CD4-positive, CD25-positive, alpha-beta regulatory T cell (primary cell): ENCODE results near the gene INO80D. TPM values are rescaled to one million over a fixed set of nuclear protein-coding genes. Genes with fewer than 3 reads are reported as not detected.
"Not testable (repeated sequence)": the region's sequence is repeated elsewhere in the genome, so short reads cannot be mapped to it uniquely, and the experiment has no call there.

Experiments
- ATAC-seq, 2 donors: fragments of 150-1000 bp; cut with Tn5 transposase; one replicate each; pipeline ENCODE4 v1.10.0; 2021; ENCODE audit warnings: low read depth in 2 of 2, moderate number of reproducible peaks in 2 of 2, moderate library complexity in 1 of 2
- DNase-seq, 3 donors: peaks; one replicate each; pipeline versions ENCODE4 v3.0.0 to v3.0.0-alpha.2; 2012 to 2022; ENCODE audit warnings: mixed read lengths in 1 of 3
- H3K27ac ChIP-seq: one replicate; pipeline ENCODE4 v1.7.0; 2013; ENCODE audit warnings: mild to moderate bottlenecking, low read length; ENCODE audit not compliant: insufficient read depth, poor library complexity, severe bottlenecking
- H3K27me3 ChIP-seq: one replicate; pipeline ENCODE4 v1.7.0; 2013; ENCODE audit warnings: low read length; ENCODE audit not compliant: control insufficient read depth, insufficient read depth
- H3K36me3 ChIP-seq: one replicate; pipeline ENCODE4 v1.7.0; 2013; ENCODE audit warnings: mild to moderate bottlenecking, low read length, moderate library complexity; ENCODE audit not compliant: control insufficient read depth, insufficient read depth
- H3K4me1 ChIP-seq: 2 replicates; pipeline ENCODE4 v1.7.0; 2013; ENCODE audit warnings: mild to moderate bottlenecking, low read length; ENCODE audit not compliant: insufficient read depth, control insufficient read depth, poor library complexity, severe bottlenecking
- H3K4me3 ChIP-seq: one replicate; pipeline ENCODE4 v1.7.0; 2013; ENCODE audit warnings: low read depth, mild to moderate bottlenecking, low read length, moderate library complexity
- H3K9me3 ChIP-seq, 2 experiments: 1 replicate in 1 of 2; 2 replicates in 1 of 2; pipeline ENCODE4 v1.7.0; 2013; ENCODE audit warnings: low read length in 2 of 2, mild to moderate bottlenecking in 1 of 2, moderate library complexity in 1 of 2; ENCODE audit not compliant: control insufficient read depth in 2 of 2
- H3K27ac Mint-ChIP-seq, 3 donors: one replicate each; pipeline ENCODE4 v1.8.0; 2020 to 2022; ENCODE audit warnings: mild to moderate bottlenecking in 3 of 3, mixed read lengths in 3 of 3, moderate library complexity in 2 of 3
- H3K27me3 Mint-ChIP-seq: one replicate; pipeline ENCODE4 v1.8.0; 2022; ENCODE audit warnings: mild to moderate bottlenecking, mixed read lengths
- H3K36me3 Mint-ChIP-seq: one replicate; pipeline ENCODE4 v1.8.0; 2020; ENCODE audit warnings: mixed read lengths
- H3K4me1 Mint-ChIP-seq, 4 donors: one replicate each; pipeline ENCODE4 v1.8.0; 2020 to 2022; ENCODE audit warnings: mixed read lengths in 4 of 4, mild to moderate bottlenecking in 1 of 4
- H3K4me3 Mint-ChIP-seq, 4 donors: one replicate each; pipeline ENCODE4 v1.8.0; 2020 to 2022; ENCODE audit warnings: mild to moderate bottlenecking in 4 of 4, mixed read lengths in 4 of 4, moderate library complexity in 3 of 4
- H3K9me3 Mint-ChIP-seq, 7 donors: one replicate each; pipeline ENCODE4 v1.8.0; 2020 to 2022; ENCODE audit warnings: mixed read lengths in 7 of 7, mild to moderate bottlenecking in 3 of 7, moderate library complexity in 2 of 7
- polyA plus RNA-seq, 4 donors: library from polyadenylated mRNA; unstranded; fragments of 300-500 nt; fragmentation: Illumina TruSeq; gene quantifications; one replicate each; pipeline ENCODE4 v1.2.3, GENCODE V29; 2021
- total RNA-seq: library from RNA; stranded (reverse); gene quantifications from one replicate; pipeline ENCODE4 v1.2.3, GENCODE V29; 2022

The INO80D gene
- total and polyA plus RNA-seq, 5 donors from 2014 or later = 6.7 to 59.1 (median 8.6) TPM

GRCh38 chr2:206083602-206084438 lies 2.2 kb downstream of the INO80D start:
- H3K4me1 Mint-ChIP-seq = peaks cover 32 to 64% (median 45%) of the 10 kb centered on the region in 4 donors
- peak overlapping the region; percentile 98 to 100 (median 98) for H3K27ac Mint-ChIP-seq
- Histone ChIP-seq H3K27ac (peak overlapping the region; percentile 97), H3K27me3 (no peaks in the 10 kb centered on the region), H3K4me3 (peak overlapping the region; percentile 96), H3K4me1 (peaks cover 51% of the 10 kb centered on the region), H3K36me3 (no peaks in the 10 kb centered on the region), H3K9me3 (no peaks in the 10 kb centered on the region)
- peaks cover 10% of the 10 kb centered on the region for H3K27me3 Mint-ChIP-seq
- H3K9me3 Mint-ChIP-seq = no peaks in the 10 kb centered on the region
- ATAC-seq (no peak), DNase-seq (peak; percentile 5 to 72 (median 29))
- peak overlapping the region; percentile 92 to 98 (median 96) for H3K4me3 Mint-ChIP-seq
- no peaks in the 10 kb centered on the region for H3K36me3 Mint-ChIP-seq

DNA sequence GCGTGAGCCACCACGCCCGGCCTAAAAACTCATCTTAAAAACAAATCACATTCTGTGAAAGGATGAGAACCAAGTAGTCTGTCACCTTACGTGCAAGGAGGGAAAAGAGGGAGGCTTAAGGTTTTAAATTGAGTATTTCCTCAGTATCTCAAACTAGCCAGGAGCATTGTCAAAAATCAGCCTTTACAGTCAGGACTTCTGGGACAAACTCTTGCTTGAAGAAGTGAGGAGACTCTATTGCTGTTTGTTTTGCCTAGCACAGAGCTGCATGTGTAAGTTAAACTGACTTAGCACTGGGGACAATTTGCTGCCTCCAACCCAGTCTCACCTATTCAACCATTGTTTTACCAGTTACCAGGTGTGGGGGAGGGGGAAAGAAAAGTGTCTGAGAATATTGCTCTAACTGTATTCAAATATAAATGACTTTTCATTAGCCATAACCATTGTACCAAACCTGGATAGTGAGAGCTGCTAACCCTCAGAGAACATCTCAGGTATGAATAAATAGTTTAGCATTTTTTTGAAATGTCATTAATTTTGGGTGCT lies 3.6 kb downstream of the INO80D start:
- DNase-seq = no peak
- no peak overlapping the region for H3K27ac Mint-ChIP-seq
- H3K36me3 Mint-ChIP-seq = no peaks in the 10 kb centered on the region
- no peaks in the 10 kb centered on the region for H3K9me3 ChIP-seq
- H3K4me3 Mint-ChIP-seq = peak overlapping the region in 1 of 4 donors; percentile 77
- H3K36me3 ChIP-seq = no peaks in the 10 kb centered on the region
- peak overlapping the region; percentile 43 for H3K27ac ChIP-seq
- ATAC-seq = no peak
- no peaks in the 10 kb centered on the region for H3K27me3 ChIP-seq
- peaks cover 37% of the 10 kb centered on the region for H3K4me1 ChIP-seq
- H3K4me3 ChIP-seq = peak overlapping the region; percentile 34
- H3K27me3 Mint-ChIP-seq = peaks cover 10% of the 10 kb centered on the region
- H3K9me3 Mint-ChIP-seq = no peaks in the 10 kb centered on the region
- H3K4me1 Mint-ChIP-seq = peaks cover 33 to 67% (median 48%) of the 10 kb centered on the region in 4 donors

DNA sequence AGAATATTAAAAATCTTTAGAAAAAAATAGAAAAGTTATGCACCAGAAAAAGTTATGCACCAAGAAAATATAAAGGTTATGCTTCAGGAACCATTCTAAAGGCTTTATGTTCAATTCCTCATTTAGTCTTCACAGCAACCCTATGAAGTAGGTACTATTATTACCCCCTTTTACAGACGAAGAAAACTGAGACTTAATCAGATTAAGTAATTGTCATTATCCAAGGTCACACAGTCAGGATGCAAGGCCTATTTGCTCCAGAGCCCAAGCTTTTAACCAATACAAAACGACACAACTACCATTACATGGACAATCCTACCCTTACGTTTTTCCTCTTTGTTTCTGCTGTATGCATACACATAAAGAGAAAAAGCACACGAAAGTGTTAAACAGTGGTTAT lies 5.0 kb downstream of the INO80D start:
- no peaks in the 10 kb centered on the region for H3K27me3 ChIP-seq
- no peak overlapping the region for H3K4me3 ChIP-seq
- no peak overlapping the region for H3K27ac ChIP-seq
- DNase-seq (no peak), ATAC-seq (no peak)
- no peaks in the 10 kb centered on the region for H3K9me3 ChIP-seq
- peaks cover 33 to 64% (median 46%) of the 10 kb centered on the region in 4 donors for H3K4me1 Mint-ChIP-seq
- H3K36me3 ChIP-seq = peaks cover 3% of the 10 kb centered on the region
- peaks cover 33% of the 10 kb centered on the region for H3K4me1 ChIP-seq
- H3K27ac Mint-ChIP-seq = peak overlapping the region in 1 of 3 donors; percentile 55
- peak overlapping the region in 1 of 4 donors; percentile 77 for H3K4me3 Mint-ChIP-seq
- peaks cover 7% of the 10 kb centered on the region for H3K27me3 Mint-ChIP-seq
- H3K9me3 Mint-ChIP-seq = no peaks in the 10 kb centered on the region
- no peaks in the 10 kb centered on the region for H3K36me3 Mint-ChIP-seq

- ATAC-seq (no peak), DNase-seq (no peak)
- Mint-ChIP-seq H3K27ac (peak overlapping the region in 2 of 3 donors; percentile 44 to 60), H3K36me3 (peaks cover 4% of the 10 kb centered on the region), H3K27me3 (peaks cover 4% of the 10 kb centered on the region), H3K4me3 (peak overlapping the region in 2 of 4 donors; percentile 48 to 70), H3K4me1 (peaks cover 33 to 69% (median 49%) of the 10 kb centered on the region in 4 donors), H3K9me3 (no peaks in the 10 kb centered on the region)
- Histone ChIP-seq H3K27me3 (no peaks in the 10 kb centered on the region), H3K9me3 (no peaks in the 10 kb centered on the region), H3K36me3 (peaks cover 3% of the 10 kb centered on the region), H3K4me3 (no peak overlapping the region), H3K27ac (no peak overlapping the region), H3K4me1 (peaks cover 33% of the 10 kb centered on the region)
These were observed 6.1 kb downstream of the INO80D start for GRCh38 chr2:206079699-206080465.

DNA sequence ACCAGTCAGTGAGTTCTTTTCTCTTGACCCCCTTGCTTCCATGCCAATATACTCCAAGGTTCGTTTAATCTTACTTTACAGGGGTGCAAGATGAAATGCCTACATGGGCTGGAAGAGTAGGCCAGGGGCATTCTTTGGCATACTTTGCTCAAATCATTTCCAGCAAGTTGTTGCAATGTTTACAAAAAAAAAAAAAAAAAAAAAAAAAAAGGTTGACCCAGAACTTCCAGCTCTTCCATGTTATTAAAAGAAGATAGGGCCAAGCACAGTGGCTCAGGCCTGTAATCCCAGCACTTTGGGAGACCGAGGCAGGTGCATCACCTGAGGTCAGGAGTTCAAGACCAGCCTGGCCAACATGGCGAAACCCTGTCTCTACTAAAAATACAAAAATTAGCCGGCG lies 8.1 kb downstream of the INO80D start:
- Mint-ChIP-seq H3K27ac (peak overlapping the region in 1 of 3 donors; percentile 17), H3K4me1 (peaks cover 27 to 71% (median 44%) of the 10 kb centered on the region in 4 donors), H3K4me3 (peak overlapping the region in 1 of 4 donors; percentile 21)
- Histone ChIP-seq H3K4me1 (peaks cover 18% of the 10 kb centered on the region), H3K36me3 (peaks cover 12% of the 10 kb centered on the region)
- not testable (repeated sequence) for H3K27ac ChIP-seq, H3K27me3 Mint-ChIP-seq, H3K36me3 Mint-ChIP-seq, H3K27me3 ChIP-seq, H3K4me3 ChIP-seq, ATAC-seq, DNase-seq, H3K9me3 Mint-ChIP-seq, H3K9me3 ChIP-seq

DNA sequence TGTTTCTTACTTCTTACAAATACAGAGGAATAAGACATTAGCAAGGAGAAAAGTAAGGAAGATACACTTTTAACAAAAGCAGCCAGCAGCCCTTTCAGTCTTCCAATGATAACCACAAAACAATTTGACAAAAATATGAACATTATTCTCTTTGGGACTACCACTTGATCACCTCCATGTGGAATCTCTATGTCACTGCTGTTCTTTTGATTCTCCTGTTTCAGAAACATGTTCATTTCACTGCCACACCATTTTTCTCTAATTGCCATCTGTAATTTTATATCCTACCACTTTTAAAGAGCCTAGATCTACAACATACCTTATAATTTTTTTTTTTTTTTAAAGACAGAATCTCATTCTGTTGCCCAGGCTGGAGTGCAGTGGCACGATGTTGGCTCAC lies 10.9 kb downstream of the INO80D start:
- peaks cover 0 to 1% (median 0%) of the 10 kb centered on the region in 7 donors for H3K9me3 Mint-ChIP-seq
- no peak overlapping the region for H3K27ac ChIP-seq
- H3K27me3 ChIP-seq = no peaks in the 10 kb centered on the region
- no peak overlapping the region for H3K4me3 ChIP-seq
- no peak for DNase-seq
- H3K4me1 Mint-ChIP-seq = peaks cover 27 to 61% (median 41%) of the 10 kb centered on the region in 4 donors
- ATAC-seq = no peak
- H3K27me3 Mint-ChIP-seq = no peaks in the 10 kb centered on the region
- H3K36me3 ChIP-seq = peaks cover 12% of the 10 kb centered on the region
- H3K27ac Mint-ChIP-seq = no peak overlapping the region
- no peaks in the 10 kb centered on the region for H3K9me3 ChIP-seq
- no peak overlapping the region for H3K4me3 Mint-ChIP-seq
- H3K4me1 ChIP-seq = peaks cover 3% of the 10 kb centered on the region
- H3K36me3 Mint-ChIP-seq = peaks cover 13% of the 10 kb centered on the region

GRCh38 chr2:206071807-206072206 lies 14.2 kb downstream of the INO80D start:
- no peak overlapping the region for H3K4me3 ChIP-seq
- Mint-ChIP-seq H3K4me1 (peaks cover 25 to 56% (median 42%) of the 10 kb centered on the region in 4 donors), H3K36me3 (peaks cover 13% of the 10 kb centered on the region), H3K9me3 (peaks cover 0 to 1% (median 0%) of the 10 kb centered on the region in 7 donors), H3K27me3 (no peaks in the 10 kb centered on the region), H3K4me3 (peak overlapping the region in 1 of 4 donors; percentile 25), H3K27ac (no peak overlapping the region)
- H3K27ac ChIP-seq = no peak overlapping the region
- ATAC-seq = no peak
- no peaks in the 10 kb centered on the region for H3K9me3 ChIP-seq
- peaks cover 3% of the 10 kb centered on the region for H3K4me1 ChIP-seq
- no peak for DNase-seq
- H3K27me3 ChIP-seq = no peaks in the 10 kb centered on the region
- peaks cover 12% of the 10 kb centered on the region for H3K36me3 ChIP-seq
